Mesenchymal stem cell (in vitro differentiated cells and primary cell): Measurements from ENCODE around the gene NRIP2.

ENCODE experiments used
- DNase-seq: peaks from one replicate; pipeline ENCODE4 v3.0.0-alpha.2; 2013
- H2AFZ ChIP-seq: one replicate; pipeline ENCODE4 v1.6.1; 2013; ENCODE audit warnings: low read depth, mild to moderate bottlenecking, control low read depth, inconsistent platforms, low read length, moderate library complexity
- H2AK5ac ChIP-seq: 2 replicates; pipeline ENCODE4 v1.6.1; 2013; ENCODE audit warnings: low read length, moderate library complexity, mild to moderate bottlenecking, inconsistent platforms; ENCODE audit not compliant: severe bottlenecking
- H2BK120ac ChIP-seq: one replicate; pipeline ENCODE4 v1.6.1; 2013; ENCODE audit warnings: low read depth, mild to moderate bottlenecking, inconsistent platforms, low read length, moderate library complexity
- H2BK12ac ChIP-seq, 2 experiments: one replicate each; pipeline ENCODE4 v1.6.1; 2013; ENCODE audit warnings: inconsistent platforms in 2 of 2, low read length in 2 of 2, mild to moderate bottlenecking in 2 of 2, moderate library complexity in 2 of 2, control low read depth in 1 of 2
- H2BK15ac ChIP-seq: one replicate; pipeline ENCODE4 v1.6.1; 2013; ENCODE audit warnings: mild to moderate bottlenecking, low read depth, inconsistent platforms; ENCODE audit not compliant: poor library complexity, severe bottlenecking
- H2BK5ac ChIP-seq: 2 replicates; pipeline ENCODE4 v1.6.1; 2013; ENCODE audit warnings: low read depth, mild to moderate bottlenecking, low read length, control low read depth, inconsistent platforms; ENCODE audit not compliant: poor library complexity, severe bottlenecking
- H3K14ac ChIP-seq, 2 experiments: one replicate each; pipeline ENCODE4 v1.6.1; 2013; ENCODE audit warnings: inconsistent platforms in 2 of 2, low read length in 2 of 2, control low read depth in 1 of 2, mild to moderate bottlenecking in 1 of 2, moderate library complexity in 1 of 2
- H3K18ac ChIP-seq, 2 experiments: one replicate each; pipeline ENCODE4 v1.6.1; 2013; ENCODE audit warnings: inconsistent platforms in 2 of 2, low read length in 2 of 2, control low read depth in 1 of 2, low read depth in 1 of 2, mild to moderate bottlenecking in 1 of 2
- H3K23ac ChIP-seq, 2 experiments: one replicate each; pipeline ENCODE4 v1.6.1; 2013; ENCODE audit warnings: inconsistent platforms in 2 of 2, low read length in 2 of 2, mild to moderate bottlenecking in 2 of 2, moderate library complexity in 2 of 2, control low read depth in 1 of 2
- H3K27ac ChIP-seq: 2 replicates; pipeline ENCODE4 v1.5.1; 2013; ENCODE audit warnings: mild to moderate bottlenecking, moderate library complexity, low read length, control low read depth, inconsistent platforms; ENCODE audit not compliant: poor library complexity, severe bottlenecking
- H3K27me3 ChIP-seq, 2 experiments: 2 replicates each; pipeline versions ENCODE4 v1.6.1 to v1.7.0; 2013; ENCODE audit warnings: low read length in 2 of 2, mild to moderate bottlenecking in 2 of 2, moderate library complexity in 2 of 2, control low read depth in 1 of 2, inconsistent platforms in 1 of 2; ENCODE audit not compliant: control insufficient read depth in 1 of 2, insufficient read depth in 1 of 2
- H3K36me3 ChIP-seq, 2 experiments: 2 replicates each; pipeline versions ENCODE4 v1.6.1 to v1.7.0; 2013; ENCODE audit warnings: low read length in 2 of 2, control low read depth in 1 of 2, inconsistent platforms in 1 of 2, low read depth in 1 of 2, mild to moderate bottlenecking in 1 of 2; ENCODE audit not compliant: insufficient read depth in 2 of 2, control insufficient read depth in 1 of 2
- H3K4ac ChIP-seq, 2 experiments: one replicate each; pipeline ENCODE4 v1.6.1; 2013; ENCODE audit warnings: inconsistent platforms in 2 of 2, low read length in 2 of 2, mild to moderate bottlenecking in 2 of 2, moderate library complexity in 2 of 2, control low read depth in 1 of 2, low read depth in 1 of 2
- H3K4me1 ChIP-seq: 2 replicates; pipeline ENCODE4 v1.6.1; 2013; ENCODE audit warnings: low read depth, low read length, control low read depth; ENCODE audit not compliant: control insufficient read depth, insufficient read depth
- H3K4me2 ChIP-seq: 2 replicates; pipeline ENCODE4 v1.6.1; 2013; ENCODE audit warnings: low read length, mild to moderate bottlenecking, inconsistent platforms; ENCODE audit not compliant: poor library complexity, severe bottlenecking
- H3K4me3 ChIP-seq, 2 experiments: 2 replicates each; pipeline versions ENCODE4 v1.5.1 to v1.7.0; 2013; ENCODE audit warnings: low read length in 2 of 2, mild to moderate bottlenecking in 2 of 2, control low read depth in 1 of 2, low read depth in 1 of 2; ENCODE audit not compliant: insufficient read depth in 1 of 2
- H3K79me1 ChIP-seq: replicated peaks from 2 replicates; pipeline ENCODE4 v1.6.1; 2013; ENCODE audit warnings: mild to moderate bottlenecking, control low read depth, low read length, inconsistent platforms; ENCODE audit not compliant: poor library complexity, severe bottlenecking
- H3K9ac ChIP-seq: 2 replicates; pipeline ENCODE4 v1.7.0; 2013; ENCODE audit warnings: mild to moderate bottlenecking, low read length, moderate library complexity
- H3K9me3 ChIP-seq: 2 replicates; pipeline ENCODE4 v1.7.0; 2013; ENCODE audit warnings: mild to moderate bottlenecking, low read length; ENCODE audit not compliant: control insufficient read depth
- H4K8ac ChIP-seq: one replicate; pipeline ENCODE4 v1.6.1; 2013; ENCODE audit warnings: inconsistent platforms, mild to moderate bottlenecking, low read length, moderate library complexity
- H4K91ac ChIP-seq: one replicate; pipeline ENCODE4 v1.6.1; 2013; ENCODE audit warnings: mild to moderate bottlenecking, low read length, inconsistent platforms
- WGBS: methylation state at CpG from one replicate; pipeline ENCODE4 v1.1.7; 2013; ENCODE audit warnings: mixed read lengths; 5-methylcytosine and 5-hydroxymethylcytosine counted together

NRIP2 gene

GRCh38 chr12:2800046-2800570, 34.7 kb downstream of the NRIP2 start:
- Histone ChIP-seq H3K14ac (no peak overlapping the region), H3K27me3 (no peaks in the 10 kb centered on the region), H3K36me3 (peaks cover 48 to 70% of the 10 kb centered on the region in 2 experiments), H3K9ac (no peak overlapping the region), H3K18ac (no peak overlapping the region), H2BK5ac (no peak overlapping the region), H3K9me3 (no peaks in the 10 kb centered on the region), H2BK15ac (no peak overlapping the region), H3K4me2 (no peak overlapping the region), H3K4me3 (no peak overlapping the region), H2BK120ac (no peak overlapping the region), H3K27ac (no peak overlapping the region), H3K79me1 (peaks cover 30% of the 10 kb centered on the region), H3K4me1 (peaks cover 11% of the 10 kb centered on the region), H2AK5ac (no peak overlapping the region), H2AFZ (no peak overlapping the region), H4K91ac (no peak overlapping the region), H4K8ac (no peak overlapping the region), H2BK12ac (no peak overlapping the region), H3K23ac (no peak overlapping the region), H3K4ac (no peak overlapping the region)
- 99% methylated on average over 3 of the region's 3 CpGs for WGBS
- no peak for DNase-seq

- peaks cover 0 to 8% of the 10 kb centered on the region in 2 experiments for H3K27me3 ChIP-seq
- H3K4me2 ChIP-seq, result no peak overlapping the region
- no peak overlapping the region for H4K8ac ChIP-seq
- H3K14ac ChIP-seq, result no peak overlapping the region
- H4K91ac ChIP-seq, result no peak overlapping the region
- no peak overlapping the region for H2AK5ac ChIP-seq
- H2BK15ac ChIP-seq, result no peak overlapping the region
- no peak overlapping the region for H3K27ac ChIP-seq
- no peak overlapping the region for H2BK120ac ChIP-seq
- no peak overlapping the region for H3K23ac ChIP-seq
- no peak overlapping the region for H2AFZ ChIP-seq
- peaks cover 8% of the 10 kb centered on the region for H3K4me1 ChIP-seq
- peaks cover 41 to 56% of the 10 kb centered on the region in 2 experiments for H3K36me3 ChIP-seq
- peaks cover 30% of the 10 kb centered on the region for H3K79me1 ChIP-seq
- no peak overlapping the region for H3K9ac ChIP-seq
- H3K4ac ChIP-seq, result no peak overlapping the region
- 95% methylated on average over 7 of the region's 7 CpGs for WGBS
- H2BK5ac ChIP-seq, result no peak overlapping the region
- H2BK12ac ChIP-seq, result no peak overlapping the region
- no peak overlapping the region for H3K18ac ChIP-seq
- no peak overlapping the region for H3K4me3 ChIP-seq
- DNase-seq, result peak; percentile 28
- no peaks in the 10 kb centered on the region for H3K9me3 ChIP-seq
These were observed 37.0 kb downstream of the NRIP2 start for GRCh38 chr12:2797721-2798418.

- peaks cover 0 to 9% of the 10 kb centered on the region in 2 experiments for H3K27me3 ChIP-seq
- peak overlapping the region; percentile 95 for H2AFZ ChIP-seq
- no peak overlapping the region for H2BK15ac ChIP-seq
- peak overlapping the region; percentile 30 for H4K91ac ChIP-seq
- H3K9me3 ChIP-seq, result no peaks in the 10 kb centered on the region
- peaks cover 8% of the 10 kb centered on the region for H3K4me1 ChIP-seq
- peak overlapping the region in 1 of 2 experiments; percentile 59 for H3K4ac ChIP-seq
- peak; percentile 18 for DNase-seq
- H3K18ac ChIP-seq, result peak overlapping the region in 1 of 2 experiments; percentile 90
- no peak overlapping the region for H2AK5ac ChIP-seq
- peak overlapping the region; percentile 66 for H3K4me2 ChIP-seq
- no peak overlapping the region for H2BK12ac ChIP-seq
- H3K14ac ChIP-seq, result peak overlapping the region in 1 of 2 experiments; percentile 69
- H3K27ac ChIP-seq, result no peak overlapping the region
- H2BK120ac ChIP-seq, result no peak overlapping the region
- peak overlapping the region in 1 of 2 experiments; percentile 61 for H3K23ac ChIP-seq
- peaks cover 31 to 41% of the 10 kb centered on the region in 2 experiments for H3K36me3 ChIP-seq
- no peak overlapping the region for H2BK5ac ChIP-seq
- H4K8ac ChIP-seq, result no peak overlapping the region
- 12% methylated on average over 14 of the region's 14 CpGs for WGBS
- peaks cover 30% of the 10 kb centered on the region for H3K79me1 ChIP-seq
- H3K4me3 ChIP-seq, result peak overlapping the region; percentile 87
- peak overlapping the region; percentile 88 for H3K9ac ChIP-seq
These were observed 38.6 kb downstream of the NRIP2 start for GRCh38 chr12:2796187-2796666.
